Measurements from ENCODE around the gene CASS4. TPM values are rescaled to one million over a fixed set of nuclear protein-coding genes. Genes with fewer than 3 reads are reported as not detected.
A peak's percentile ranks its signal among the peaks of the same experiment; 100 is the strongest.

The CASS4 gene
- total RNA-seq, 4 donors from 2014 or later = 1.2 to 9.0 (median 4.4) TPM

DNA sequence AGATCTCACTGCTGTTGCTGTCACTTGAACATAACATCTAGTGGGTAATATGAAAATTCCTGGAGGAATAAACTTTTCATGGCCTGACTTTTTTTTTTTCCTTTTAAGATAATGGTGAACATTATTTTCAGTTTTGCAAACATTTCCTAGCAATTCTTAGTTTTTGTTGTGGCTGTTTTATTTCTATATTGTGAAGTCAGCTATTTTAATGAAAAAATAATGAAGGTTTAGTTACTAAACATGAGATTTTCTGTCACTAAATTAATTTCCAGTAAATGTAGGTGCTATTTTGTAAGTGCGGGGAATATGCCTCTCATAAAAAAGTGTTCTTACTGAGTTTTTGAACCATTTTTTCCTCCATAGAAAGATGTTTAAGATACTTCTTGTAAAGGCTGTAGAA is 89.1 kb downstream of the CASS4 start:
- peaks cover 0 to 5% (median 0%) of the 10 kb centered on the region in 3 donors for H3K9me3 ChIP-seq
- no peaks in the 10 kb centered on the region for H3K27me3 ChIP-seq
- no peak overlapping the region for H3K27ac ChIP-seq
- TF ChIP-seq, protein P1, sequence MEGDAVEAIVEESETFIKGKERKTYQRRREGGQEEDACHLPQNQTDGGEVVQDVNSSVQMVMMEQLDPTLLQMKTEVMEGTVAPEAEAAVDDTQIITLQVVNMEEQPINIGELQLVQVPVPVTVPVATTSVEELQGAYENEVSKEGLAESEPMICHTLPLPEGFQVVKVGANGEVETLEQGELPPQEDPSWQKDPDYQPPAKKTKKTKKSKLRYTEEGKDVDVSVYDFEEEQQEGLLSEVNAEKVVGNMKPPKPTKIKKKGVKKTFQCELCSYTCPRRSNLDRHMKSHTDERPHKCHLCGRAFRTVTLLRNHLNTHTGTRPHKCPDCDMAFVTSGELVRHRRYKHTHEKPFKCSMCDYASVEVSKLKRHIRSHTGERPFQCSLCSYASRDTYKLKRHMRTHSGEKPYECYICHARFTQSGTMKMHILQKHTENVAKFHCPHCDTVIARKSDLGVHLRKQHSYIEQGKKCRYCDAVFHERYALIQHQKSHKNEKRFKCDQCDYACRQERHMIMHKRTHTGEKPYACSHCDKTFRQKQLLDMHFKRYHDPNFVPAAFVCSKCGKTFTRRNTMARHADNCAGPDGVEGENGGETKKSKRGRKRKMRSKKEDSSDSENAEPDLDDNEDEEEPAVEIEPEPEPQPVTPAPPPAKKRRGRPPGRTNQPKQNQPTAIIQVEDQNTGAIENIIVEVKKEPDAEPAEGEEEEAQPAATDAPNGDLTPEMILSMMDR (IDR thresholded peaks at IDR 0.05) = no peak
- no peak for TF ChIP-seq POLR2A (IDR thresholded peaks at IDR 0.05)
- TF ChIP-seq POLR2AphosphoS5 (IDR thresholded peaks at IDR 0.05) = no peak
- TF ChIP-seq EP300 (IDR thresholded peaks at IDR 0.05) = no peak
- H3K36me3 ChIP-seq = peaks cover 0 to 29% of the 10 kb centered on the region in 2 donors
- ATAC-seq = no peak
- H3K4me1 ChIP-seq = no peaks in the 10 kb centered on the region
- H3K4me3 ChIP-seq = no peak overlapping the region
- 100% methylated on average over 1 of the region's 1 CpG for WGBS, 2 donors (ENCODE audit: low coverage in 1 of 2)

DNA sequence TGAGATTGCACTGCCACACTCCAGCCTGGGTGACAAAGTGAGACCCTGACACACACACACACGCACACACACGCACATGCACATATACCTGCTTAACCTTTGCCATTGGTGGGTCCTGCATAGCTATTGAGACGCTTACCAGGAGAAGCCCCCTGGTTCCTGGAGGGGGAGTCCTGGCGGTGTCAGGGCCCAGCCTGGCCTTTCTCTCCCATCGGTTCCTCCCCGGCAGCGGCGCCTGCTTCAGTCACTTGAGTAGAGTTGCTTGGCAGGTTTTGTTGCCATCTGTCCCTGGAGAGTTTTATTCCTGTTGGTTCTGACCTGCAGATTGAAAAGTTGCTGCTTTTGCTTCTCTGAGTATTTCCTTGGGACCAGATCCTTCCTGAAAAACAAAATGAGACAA is 91.9 kb downstream of the CASS4 start:
- 90 to 100% methylated on average over 1 to 2 of the region's 8 CpGs for WGBS, 2 donors (ENCODE audit: low coverage in 1 of 2)
- ATAC-seq = no peak
- Histone ChIP-seq H3K4me1 (no peaks in the 10 kb centered on the region), H3K27me3 (no peaks in the 10 kb centered on the region), H3K4me3 (no peak overlapping the region), H3K27ac (no peak overlapping the region), H3K9me3 (no peaks in the 10 kb centered on the region), H3K36me3 (peaks cover 0 to 16% of the 10 kb centered on the region in 2 donors)
- TF ChIP-seq POLR2A (IDR thresholded peaks at IDR 0.05) = no peak
- no peak for TF ChIP-seq EP300 (IDR thresholded peaks at IDR 0.05)
- TF ChIP-seq, protein P1 (IDR thresholded peaks at IDR 0.05) = no peak
- no peak for TF ChIP-seq POLR2AphosphoS5 (IDR thresholded peaks at IDR 0.05)

DNA sequence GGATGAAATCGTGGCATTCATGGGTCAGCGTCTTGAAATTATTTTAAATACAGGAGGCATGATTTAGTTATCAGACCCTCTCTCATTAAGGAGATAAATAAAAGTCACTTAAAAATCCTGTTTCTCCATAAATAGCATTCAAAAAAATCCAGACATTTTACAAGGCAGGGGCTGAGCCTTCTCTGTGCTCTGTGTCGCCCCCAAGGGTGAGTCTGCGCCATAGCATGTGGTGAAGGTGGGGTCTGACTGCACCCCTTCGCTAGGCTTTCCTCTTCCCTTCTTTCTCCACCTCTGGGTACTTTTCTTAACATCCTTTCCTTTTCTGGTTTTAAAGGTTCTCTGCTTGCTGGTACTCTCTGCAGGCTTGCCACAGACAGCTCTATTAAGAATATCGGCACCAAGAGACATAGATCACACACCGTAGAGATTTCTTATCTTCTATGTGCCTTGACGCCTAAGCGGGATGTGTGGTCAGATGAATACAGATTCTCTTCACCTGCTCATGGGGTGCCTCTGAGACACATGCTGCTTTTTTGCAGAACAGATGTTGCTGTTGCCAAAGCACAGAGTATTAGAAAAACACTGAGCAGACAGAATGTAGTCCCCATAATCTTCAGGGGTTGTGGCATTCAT is 92.4 kb downstream of the CASS4 start:
- TF ChIP-seq POLR2AphosphoS5 (IDR thresholded peaks at IDR 0.05) = no peak
- TF ChIP-seq, protein P1 (IDR thresholded peaks at IDR 0.05) = peak in 1 of 4 experiments; percentile 23
- no peaks in the 10 kb centered on the region for H3K9me3 ChIP-seq
- no peak overlapping the region for H3K4me3 ChIP-seq
- no peak for ATAC-seq
- no peaks in the 10 kb centered on the region for H3K4me1 ChIP-seq
- no peaks in the 10 kb centered on the region for H3K27me3 ChIP-seq
- peaks cover 0 to 16% of the 10 kb centered on the region in 2 donors for H3K36me3 ChIP-seq
- WGBS, 2 donors (ENCODE audit: low coverage in 1 of 2) = 76 to 77% methylated on average over 7 to 9 of the region's 9 CpGs
- H3K27ac ChIP-seq = no peak overlapping the region

DNA sequence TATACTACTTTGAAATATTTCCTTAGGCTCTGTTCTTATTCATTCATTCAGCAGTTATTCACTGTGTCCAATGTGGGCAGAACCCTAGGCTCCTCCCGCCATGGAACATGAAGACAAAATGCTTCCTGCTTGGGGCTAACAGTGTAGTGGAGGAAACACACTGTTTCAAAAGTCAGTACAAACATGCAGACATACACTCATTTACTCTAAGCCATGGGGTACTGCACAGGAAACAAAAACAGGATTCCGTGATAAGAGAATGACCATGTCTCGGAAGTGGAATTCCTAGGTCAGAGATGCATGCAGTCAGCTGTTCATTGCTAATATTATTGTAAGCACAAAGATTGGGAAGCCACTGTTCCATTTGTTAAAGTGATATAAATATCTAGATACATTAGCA is 94.0 kb downstream of the CASS4 start:
- H3K9me3 ChIP-seq = no peaks in the 10 kb centered on the region
- ATAC-seq = no peak
- no peak overlapping the region for H3K27ac ChIP-seq
- H3K4me3 ChIP-seq = no peak overlapping the region
- WGBS, 2 donors (ENCODE audit: low coverage in 1 of 2) = 60 to 93% methylated on average over 2 to 3 of the region's 3 CpGs
- peaks cover 0 to 8% of the 10 kb centered on the region in 2 donors for H3K36me3 ChIP-seq
- no peaks in the 10 kb centered on the region for H3K27me3 ChIP-seq
- no peak for TF ChIP-seq POLR2A (IDR thresholded peaks at IDR 0.05)
- TF ChIP-seq EP300 (IDR thresholded peaks at IDR 0.05) = no peak
- TF ChIP-seq, protein P1 (IDR thresholded peaks at IDR 0.05) = no peak
- TF ChIP-seq POLR2AphosphoS5 (IDR thresholded peaks at IDR 0.05) = no peak
- no peaks in the 10 kb centered on the region for H3K4me1 ChIP-seq

Small RNAs within 50 kb of the gene (small RNA-seq; reads per million reads assigned to genes)
- gene RPL39P = 0 reads per million in 4 donors

Other genes with a start within 250 kb of the CASS4 start
- not detected for gene MC3R, start 163.5 kb upstream of the CASS4 start, total RNA-seq
- 10 to 100 TPM; 57.4 to 79.9 (median 59.3) TPM for gene FAM210B, start 53.3 kb upstream of the CASS4 start, total RNA-seq
- gene AURKA, start 20.0 kb upstream of the CASS4 start, total RNA-seq = 1 to 10 TPM in 3 of 4 donors, under 1 TPM in 1; 0.54 to 2.5 (median 1.6) TPM
- gene CSTF1, start 19.6 kb upstream of the CASS4 start, total RNA-seq = 10 to 100 TPM; 15.3 to 33.1 (median 22.4) TPM
- gene RTF2, start 56.4 kb downstream of the CASS4 start, total RNA-seq = 10 to 100 TPM; 83.7 to 96.1 (median 90.3) TPM
- under 1 TPM in 1 of 4 donors, not detected in 3; 0.66 TPM for gene FAM209A, start 112.5 kb downstream of the CASS4 start, total RNA-seq
- gene FAM209B, start 121.0 kb downstream of the CASS4 start, total RNA-seq = 1 to 10 TPM in 1 of 4 donors, not detected in 3; 4.3 TPM
- gene TFAP2C, start 217.0 kb downstream of the CASS4 start, total RNA-seq = 1 to 10 TPM in 2 of 4 donors, under 1 TPM in 2; 0.16 to 4.1 (median 2.2) TPM

Data from gastroesophageal sphincter (tissue), 4 donors.